HepG2 (cell line): ENCODE data around the gene SPATA12. TPM values are rescaled to one million over a fixed set of nuclear protein-coding genes. Genes with fewer than 3 reads are reported as not detected.

Experiments
- ATAC-seq: fragments of 200-7000 bp; cut with Tn5 transposase; 3 replicates; pipeline ENCODE4 v1.9.1; 2020; ENCODE audit warnings: mild to moderate bottlenecking, moderate library complexity
- BruUV-seq: library from RNA; stranded (reverse); fragments of 400-500 nt; replicated peaks from 2 replicates; lab custom pipeline; 2021; lab: Mats Ljungman, UMichigan
- CTCF ChIA-PET: fragments of 300-600 bp; formaldehyde crosslinking; extraction: SDS; loops from one replicate; lab custom pipeline; 2021; ENCODE audit warnings: low total read pairs, inconsistent platforms, low intra/inter-chr PET ratio; lab: Yijun Ruan, JAX
- POLR2A ChIA-PET: fragments of 350-600 bp; sonication (Branson Sonifier 250); formaldehyde crosslinking; loops from one replicate; lab custom pipeline; 2020; ENCODE audit warnings: antibody characterized with exemption, inconsistent platforms; lab: Yijun Ruan, JAX
- DNase-seq: peaks from one replicate; pipeline ENCODE4 v3.0.0-alpha.2; 2015; ENCODE audit warnings: low spot score
- FAIRE-seq: peaks from 3 replicates; lab custom pipeline; 2011; peaks lifted over from hg19 to GRCh38; lab: Jason Lieb, UNC
- H2AFZ ChIP-seq: one replicate; pipeline ENCODE4 v1.6.1; 2011; ENCODE audit warnings: low read length, inconsistent platforms
- H3K27ac ChIP-seq: fragments of 300-600 bp; 3 replicates; pipeline ENCODE4 v1.8.0; 2011; ENCODE audit warnings: mixed run types, mild to moderate bottlenecking, mixed read lengths, low read length, inconsistent platforms; ENCODE audit not compliant: insufficient read depth; ENCODE audit errors: extremely low read length
- H3K27me3 ChIP-seq, 2 experiments: fragments of 200-600 bp in 1 of 2; 2 replicates in 1 of 2; 3 replicates in 1 of 2; pipeline versions ENCODE4 v1.6.0 to v1.8.0; 2011; ENCODE audit warnings: low read length in 2 of 2, mild to moderate bottlenecking in 2 of 2, moderate library complexity in 2 of 2, inconsistent platforms in 1 of 2; ENCODE audit not compliant: insufficient read depth in 2 of 2, control insufficient read depth in 1 of 2
- H3K36me3 ChIP-seq, 2 experiments: fragments of 200-600 bp in 1 of 2; replicated peaks in 1 of 2; 2 replicates in 1 of 2; 3 replicates in 1 of 2; pipeline versions ENCODE4 v1.5.1 to v1.8.0; 2011; ENCODE audit warnings: low read length in 2 of 2, inconsistent platforms in 1 of 2; ENCODE audit not compliant: insufficient read depth in 2 of 2, control insufficient read depth in 1 of 2
- H3K4me1 ChIP-seq: 2 replicates; pipeline ENCODE4 v1.5.1; 2012; ENCODE audit warnings: low read length, inconsistent platforms; ENCODE audit not compliant: insufficient read depth
- H3K4me2 ChIP-seq: 2 replicates; pipeline ENCODE4 v1.6.0; 2011; ENCODE audit warnings: low read depth, low read length, inconsistent platforms
- H3K4me3 ChIP-seq, 3 experiments: fragments of 200-600 bp in 1 of 3; sonication (generic), shearing (Covaris generic) in 1 of 3; replicated peaks in 1 of 3; 2 replicates each; pipeline ENCODE4 v1.5.1; 2011 to 2016; ENCODE audit warnings: low read length in 3 of 3, inconsistent platforms in 2 of 3, low read depth in 2 of 3, mild to moderate bottlenecking in 2 of 3, control low read depth in 1 of 3, mixed read lengths in 1 of 3; ENCODE audit not compliant: insufficient read depth in 1 of 3
- H3K79me2 ChIP-seq: one replicate; pipeline ENCODE4 v1.6.1; 2011; ENCODE audit warnings: low read length, inconsistent platforms; ENCODE audit not compliant: insufficient read depth
- H3K9ac ChIP-seq: 2 replicates; pipeline ENCODE4 v1.6.0; 2011; ENCODE audit warnings: mild to moderate bottlenecking, low read depth, low read length, inconsistent platforms; ENCODE audit not compliant: insufficient read depth
- H3K9me3 ChIP-seq: 2 replicates; pipeline ENCODE4 v1.5.1; 2012; ENCODE audit warnings: mild to moderate bottlenecking, low read length
- H4K20me1 ChIP-seq: 2 replicates; pipeline ENCODE4 v1.6.0; 2011; ENCODE audit warnings: inconsistent platforms, mild to moderate bottlenecking, low read length, moderate library complexity; ENCODE audit not compliant: insufficient read depth
- ATF1 ChIP-seq: IDR thresholded peaks from 2 replicates; pipeline ENCODE4 v1.6.1; 2016; ENCODE audit warnings: mild to moderate bottlenecking, control low read depth
- FOXP1 ChIP-seq, 2 experiments: fragments of 450-650 bp in 1 of 2; IDR thresholded peaks; 2 replicates each; pipeline ENCODE4 v1.6.1; 2017 to 2018; ENCODE audit warnings: antibody characterized with exemption in 1 of 2
- GLMP ChIP-seq: sonication (generic); formaldehyde crosslinking; IDR thresholded peaks from 2 replicates; pipeline ENCODE4 v1.9.0; 2021; ENCODE audit warnings: missing genetic modification reagents, mild to moderate bottlenecking, borderline replicate concordance
- HMGXB4 ChIP-seq, 2 experiments: sonication (generic) in 1 of 2; formaldehyde crosslinking in 1 of 2; IDR thresholded peaks; 2 replicates each; pipeline versions ENCODE4 v1.4.0 to v1.6.1; 2018 to 2020; ENCODE audit warnings: missing genetic modification reagents in 2 of 2, borderline replicate concordance in 1 of 2, low read depth in 1 of 2, mild to moderate bottlenecking in 1 of 2, missing biosample characterization in 1 of 2
- KMT2B ChIP-seq: IDR thresholded peaks from 2 replicates; pipeline ENCODE4 v1.6.1; 2016; ENCODE audit warnings: missing genetic modification reagents, missing compliant biosample characterization
- PAWR ChIP-seq: sonication (generic); formaldehyde crosslinking; IDR thresholded peaks from 2 replicates; pipeline ENCODE4 v1.4.0; 2020; ENCODE audit warnings: missing genetic modification reagents, mild to moderate bottlenecking, borderline replicate concordance
- RERE ChIP-seq: IDR thresholded peaks from 2 replicates; pipeline ENCODE4 v1.6.1; 2016; ENCODE audit warnings: low read depth, missing genetic modification reagents, missing compliant biosample characterization
- SUZ12 ChIP-seq: fragments of 150-350 bp; IDR thresholded peaks from 2 replicates; pipeline ENCODE4 v1.6.1; 2014; ENCODE audit warnings: low read depth, low read length
- U2AF2 ChIP-seq: fragments of 200-400 bp; formaldehyde crosslinking; IDR thresholded peaks from 2 replicates; pipeline ENCODE4 v1.6.1; 2017; ENCODE audit warnings: low read depth, mild to moderate bottlenecking, low read length
- ZBTB20 ChIP-seq: sonication (generic); formaldehyde crosslinking; IDR thresholded peaks from 2 replicates; pipeline ENCODE4 v1.8.1; 2023; ENCODE audit warnings: missing genetic modification reagents, low read depth, mild to moderate bottlenecking, borderline replicate concordance
- ZFP36L2 ChIP-seq: sonication (generic); formaldehyde crosslinking; IDR thresholded peaks from 2 replicates; pipeline ENCODE4 v1.4.0; 2020; ENCODE audit warnings: missing genetic modification reagents
- ZNF121 ChIP-seq: sonication (generic); formaldehyde crosslinking; IDR thresholded peaks from 2 replicates; pipeline ENCODE4 v1.5.0; 2020; ENCODE audit warnings: mild to moderate bottlenecking, missing genetic modification reagents
- ZNF343 ChIP-seq: sonication (generic); formaldehyde crosslinking; IDR thresholded peaks from 2 replicates; pipeline ENCODE4 v1.4.0; 2020; ENCODE audit warnings: mild to moderate bottlenecking, missing genetic modification reagents
- ZNF414 ChIP-seq: sonication (generic); formaldehyde crosslinking; IDR thresholded peaks from 2 replicates; pipeline ENCODE4 v1.5.0; 2020; ENCODE audit warnings: missing genetic modification reagents
- ZNF781 ChIP-seq: sonication (generic); formaldehyde crosslinking; IDR thresholded peaks from 2 replicates; pipeline ENCODE4 v1.5.1; 2020; ENCODE audit warnings: borderline replicate concordance, mild to moderate bottlenecking, missing genetic modification reagents; ENCODE audit errors: not compliant biosample characterization
- WGBS: methylation state at CpG from one replicate; pipeline ENCODE4 v1.1.6; 2017; ENCODE audit warnings: low lambda C conversion rate; 5-methylcytosine and 5-hydroxymethylcytosine counted together
- in situ Hi-C: cut with HindIII; loops from 2 replicates; pipeline ENCODE4 v1.10.0; 2017; ENCODE audit warnings: low pct_unique_long_range_greater_than_20kb; ENCODE audit not compliant: extremely low pct_ligation_motif_present
- intact Hi-C: fragments of 100-400 bp; cut with micrococcal nuclease; formaldehyde crosslinking; loops from one replicate; pipeline ENCODE4 v1.10.0; 2022; ENCODE audit not compliant: unreplicated experiment
- polyA plus RNA-seq, 8 experiments: library from polyadenylated mRNA; depleted of rRNA in 3 of 8; stranded (reverse) in 7 of 8; unstranded in 1 of 8; fragments of >200 nt; fragmentation: Illumina TruSeq in 4 of 8; extraction: Trizol in 4 of 8; gene quantifications; 2 replicates each; pipeline versions ENCODE4 v1.2.1 to v1.2.3, GENCODE V29; 2011 to 2016; ENCODE audit warnings: low read depth in 4 of 8, missing spikeins in 1 of 8, mixed read lengths in 1 of 8; ENCODE audit not compliant: insufficient read depth in 1 of 8
- total RNA-seq, 5 experiments: library from RNA; depleted of rRNA; stranded (reverse); fragments of >200 nt; fragmentation: Illumina TruSeq; extraction: Trizol; gene quantifications; 2 replicates each; pipeline ENCODE4 v1.2.3, GENCODE V29; 2016; ENCODE audit warnings: low read depth in 1 of 5

Gene SPATA12
- total and polyA plus RNA-seq, 2 of the 13 experiments (the other 11 are each of a cell fraction or from before 2014, with no cell fraction given): 0.09 to 0.25 TPM

- ATAC-seq (no peak), FAIRE-seq (no peak), DNase-seq (no peak)
- Histone ChIP-seq H3K27me3 (peaks cover 2 to 3% of the 10 kb centered on the region in 2 experiments; a peak in 3 of 5 replicates), H3K4me1 (peaks cover 15% of the 10 kb centered on the region), H3K9me3 (no peaks in the 10 kb centered on the region), H3K36me3 (no peaks in the 10 kb centered on the region), H2AFZ (no peak overlapping the region), H3K9ac (no peak overlapping the region), H3K4me2 (no peak overlapping the region), H3K79me2 (no peaks in the 10 kb centered on the region), H4K20me1 (no peaks in the 10 kb centered on the region), H3K4me3 (no peak overlapping the region), H3K27ac (no peak overlapping the region)
- no TSS peak for BruUV-seq
- in situ Hi-C loops: no loop called here
- ChIA-PET CTCF (no interaction called here), POLR2A (no interaction called here)
- intact Hi-C loops: no loop called here
- WGBS: 49% methylated on average over 6 of the region's 6 CpGs
- TF ChIP-seq ZBTB20 (CRISPR knock-in tag) (no peak), ZFP36L2 (CRISPR knock-in tag) (no peak), ZNF343 (CRISPR knock-in tag) (no peak), GLMP (CRISPR knock-in tag) (no peak), ZNF414 (CRISPR knock-in tag) (no peak), U2AF2 (no peak), ATF1 (no peak), SUZ12 (no peak), RERE (CRISPR knock-in tag) (no peak), HMGXB4 (CRISPR knock-in tag; IDR thresholded peaks at IDR 0.05; ENCODE audit: borderline replicate concordance in 1 of 2, low read depth in 1 of 2) (no peak), FOXP1 (IDR thresholded peaks at IDR 0.05) (no peak), FOXP1 (CRISPR knock-in tag; IDR thresholded peaks at IDR 0.05) (no peak), ZNF781 (no peak), PAWR (no peak), KMT2B (CRISPR knock-in tag) (no peak), ZNF121 (no peak)
These were observed 33.6 kb downstream of the SPATA12 start for GRCh38 chr3:57093971-57094535.
